Stimulated activated CD4-positive, alpha-beta T cell treated with anti-CD3 and anti-CD28 coated beads, Interleukin-1b, Interleukin-23, amount 100 ng/mL, for 4 hours (primary cell): ENCODE measurements around the gene DBT.
"Not testable (repeated sequence)": the region's sequence is repeated elsewhere in the genome, so short reads cannot be mapped to it uniquely, and the experiment has no call there.

Experiments
- DNase-seq, 2 donors: peaks; one replicate each; pipeline ENCODE4 v3.0.0-alpha.2; 2020; ENCODE audit warnings: low read depth in 2 of 2

The DBT gene

GRCh38 chr1:100249537-100250257 is at the start of gene DBT:
DBT (minus strand) TSS chr1:100249834; CDS start chr1:100249820, 14 bp downstream.
- peak; percentile 71 to 80 for DNase-seq

GRCh38 chr1:100298512-100298911 is 48.9 kb upstream of the DBT start:
- DNase-seq: no peak

GRCh38 chr1:100296997-100297396 is 47.4 kb upstream of the DBT start:
- not testable (repeated sequence) for DNase-seq

- no peak for DNase-seq
These were observed 46.5 kb upstream of the DBT start for GRCh38 chr1:100296140-100296539.

GRCh38 chr1:100292711-100293110 is 43.1 kb upstream of the DBT start:
- no peak for DNase-seq

- no peak for DNase-seq
These were observed 40.7 kb upstream of the DBT start for GRCh38 chr1:100290291-100290690.

GRCh38 chr1:100287162-100287561 is 37.5 kb upstream of the DBT start:
- DNase-seq: no peak

- DNase-seq: no peak
These were observed 35.0 kb upstream of the DBT start for GRCh38 chr1:100284591-100284990.

- no peak for DNase-seq
These were observed 30.5 kb upstream of the DBT start for GRCh38 chr1:100279954-100280682.

GRCh38 chr1:100279358-100279923 is 29.8 kb upstream of the DBT start:
- no peak for DNase-seq

GRCh38 chr1:100277866-100278265 is 28.2 kb upstream of the DBT start:
- peak in 1 of 2 donors; percentile 15 for DNase-seq

- DNase-seq: no peak
These were observed 18.6 kb upstream of the DBT start for GRCh38 chr1:100268202-100268601.

GRCh38 chr1:100267284-100267683 is 17.6 kb upstream of the DBT start:
- no peak for DNase-seq

- no peak for DNase-seq
These were observed 17.1 kb upstream of the DBT start for GRCh38 chr1:100266741-100267140.

- peak; percentile 94 to 95 for DNase-seq
These were observed 16.5 kb upstream of the DBT start, which contains the start of gene RTCA for GRCh38 chr1:100265931-100266740. RTCA (plus strand) TSS chr1:100266216; CDS start chr1:100266376, 160 bp downstream.

- no peak for DNase-seq
These were observed 15.9 kb upstream of the DBT start for GRCh38 chr1:100265562-100265930.

GRCh38 chr1:100264081-100264480 is 14.4 kb upstream of the DBT start:
- DNase-seq: not testable (repeated sequence)

GRCh38 chr1:100261686-100262085 is 12.1 kb upstream of the DBT start:
- DNase-seq: no peak

- not testable (repeated sequence) for DNase-seq
These were observed 8.8 kb upstream of the DBT start for GRCh38 chr1:100258427-100258826.

GRCh38 chr1:100256273-100256672 is 6.6 kb upstream of the DBT start:
- not testable (repeated sequence) for DNase-seq

GRCh38 chr1:100253552-100253951 is 3.9 kb upstream of the DBT start:
- DNase-seq: no peak

GRCh38 chr1:100252901-100253300 is 3.3 kb upstream of the DBT start:
- no peak for DNase-seq
